Measurements from ENCODE around the gene CPOX.

Gene CPOX

GRCh38 chr3:98545940-98546339, 47.5 kb downstream of the CPOX start:
- Histone ChIP-seq H4K20me1 (no peaks in the 10 kb centered on the region), H3K4me2 (no peak overlapping the region), H3K27me3 (no peaks in the 10 kb centered on the region), H3K4me3 (no peak overlapping the region), H3K27ac (no peak overlapping the region), H3K36me3 (no peaks in the 10 kb centered on the region), H3K9ac (no peak overlapping the region), H3K4me1 (no peaks in the 10 kb centered on the region), H3K9me3 (no peaks in the 10 kb centered on the region)
- TF ChIP-seq Cebpa-rat (IDR thresholded peaks at IDR 0.05): no peak

GRCh38 chr3:98542623-98543022, 50.8 kb downstream of the CPOX start:
- Histone ChIP-seq H3K4me1 (no peaks in the 10 kb centered on the region), H3K27ac (no peak overlapping the region), H3K9ac (no peak overlapping the region), H3K27me3 (no peaks in the 10 kb centered on the region), H3K4me3 (no peak overlapping the region), H4K20me1 (no peaks in the 10 kb centered on the region), H3K9me3 (no peaks in the 10 kb centered on the region), H3K4me2 (no peak overlapping the region), H3K36me3 (no peaks in the 10 kb centered on the region)
- no peak for TF ChIP-seq Cebpa-rat (IDR thresholded peaks at IDR 0.05)

GRCh38 chr3:98541695-98542094, 51.7 kb downstream of the CPOX start:
- Histone ChIP-seq H3K9ac (no peak overlapping the region), H3K27me3 (no peaks in the 10 kb centered on the region), H3K4me1 (no peaks in the 10 kb centered on the region), H3K4me3 (no peak overlapping the region), H3K36me3 (no peaks in the 10 kb centered on the region), H3K9me3 (no peaks in the 10 kb centered on the region), H3K4me2 (no peak overlapping the region), H4K20me1 (no peaks in the 10 kb centered on the region), H3K27ac (no peak overlapping the region)
- TF ChIP-seq Cebpa-rat (IDR thresholded peaks at IDR 0.05): no peak

DNA sequence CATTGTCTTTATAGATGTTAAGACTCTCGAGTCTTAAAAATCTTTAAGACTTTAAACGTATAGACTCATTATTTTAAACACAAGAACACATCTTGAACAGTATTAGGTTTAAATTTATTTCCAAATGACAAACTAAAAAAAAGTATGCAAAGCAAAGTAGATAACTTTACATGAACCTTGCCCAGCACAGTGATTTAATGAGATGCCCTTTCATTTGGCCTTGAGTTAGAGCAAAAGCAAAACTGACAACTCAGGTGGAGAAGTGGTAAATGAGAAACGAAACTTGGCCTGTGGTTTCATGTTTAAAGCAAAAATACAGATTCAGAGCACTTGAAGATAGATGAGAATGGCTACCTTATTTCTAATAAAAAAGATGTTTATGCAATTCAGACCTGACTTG, 53.1 kb downstream of the CPOX start:
- Histone ChIP-seq H3K27me3 (no peaks in the 10 kb centered on the region), H3K9me3 (no peaks in the 10 kb centered on the region), H3K36me3 (no peaks in the 10 kb centered on the region), H3K4me3 (no peak overlapping the region), H4K20me1 (no peaks in the 10 kb centered on the region), H3K4me2 (no peak overlapping the region), H3K27ac (no peak overlapping the region), H3K4me1 (no peaks in the 10 kb centered on the region), H3K9ac (no peak overlapping the region)
- no peak for TF ChIP-seq Cebpa-rat (IDR thresholded peaks at IDR 0.05)

GRCh38 chr3:98536456-98537017, 56.9 kb downstream of the CPOX start:
- no peaks in the 10 kb centered on the region for H3K4me1 ChIP-seq
- no peak overlapping the region for H3K4me2 ChIP-seq

DNA sequence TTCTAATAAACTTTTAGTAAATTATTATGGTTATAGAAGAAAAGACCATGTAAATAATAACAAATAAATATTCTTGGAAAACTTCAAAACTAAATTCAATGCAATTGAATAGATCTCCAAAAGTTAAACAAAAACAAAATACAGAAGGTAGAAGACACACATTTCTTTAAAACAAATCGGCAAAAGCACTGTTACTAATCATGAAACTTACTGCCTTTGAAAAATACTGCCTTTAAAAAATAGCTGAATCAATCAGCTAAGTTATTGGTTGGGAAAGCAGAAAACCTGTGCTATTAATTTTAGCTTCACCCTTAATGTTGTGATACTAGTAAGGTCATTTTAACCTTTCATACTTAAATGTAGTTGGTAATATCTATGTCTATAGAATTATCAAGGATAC, 58.7 kb downstream of the CPOX start:
- Histone ChIP-seq H3K27me3 (no peaks in the 10 kb centered on the region), H3K4me3 (no peak overlapping the region), H3K9ac (no peak overlapping the region), H3K4me2 (no peak overlapping the region), H3K4me1 (no peaks in the 10 kb centered on the region), H3K36me3 (no peaks in the 10 kb centered on the region), H3K27ac (no peak overlapping the region), H3K9me3 (no peaks in the 10 kb centered on the region), H4K20me1 (no peaks in the 10 kb centered on the region)
- TF ChIP-seq Cebpa-rat (IDR thresholded peaks at IDR 0.05): no peak

More at GRCh38 chr3:98536456-98537017, 56.9 kb downstream of the CPOX start:
- Histone ChIP-seq H3K9ac (no peak overlapping the region), H3K27me3 (no peaks in the 10 kb centered on the region), H3K4me3 (no peak overlapping the region), H3K9me3 (no peaks in the 10 kb centered on the region), H4K20me1 (no peaks in the 10 kb centered on the region), H3K36me3 (no peaks in the 10 kb centered on the region), H3K27ac (no peak overlapping the region)
- TF ChIP-seq Cebpa-rat (IDR thresholded peaks at IDR 0.05): no peak

DNA sequence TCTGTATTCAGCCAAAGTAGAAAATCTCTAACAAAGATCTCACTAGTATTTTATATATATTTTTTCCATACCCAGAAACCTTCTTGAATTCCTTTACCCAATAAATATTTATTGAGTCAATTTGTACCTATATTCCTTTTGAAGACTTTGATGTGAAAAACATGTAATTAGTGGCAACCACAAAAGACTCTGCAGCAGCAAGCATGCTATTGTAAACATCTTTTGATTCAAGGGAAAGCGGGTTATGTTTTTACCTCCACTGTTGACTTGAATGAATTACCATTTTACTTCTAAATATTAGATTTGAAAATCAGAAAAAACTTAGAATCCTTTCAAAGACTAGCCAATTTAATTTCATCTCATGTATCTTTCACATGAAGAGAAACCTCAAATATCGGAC, 59.2 kb downstream of the CPOX start:
- H3K4me2 ChIP-seq: no peak overlapping the region
- no peaks in the 10 kb centered on the region for H3K27me3 ChIP-seq
- no peak overlapping the region for H3K27ac ChIP-seq
- no peak overlapping the region for H3K4me3 ChIP-seq
- TF ChIP-seq Cebpa-rat (IDR thresholded peaks at IDR 0.05): no peak
- no peaks in the 10 kb centered on the region for H3K4me1 ChIP-seq
- no peak overlapping the region for H3K9ac ChIP-seq
- no peaks in the 10 kb centered on the region for H4K20me1 ChIP-seq
- no peaks in the 10 kb centered on the region for H3K9me3 ChIP-seq
- no peaks in the 10 kb centered on the region for H3K36me3 ChIP-seq

- Histone ChIP-seq H3K9ac (no peak overlapping the region), H3K4me1 (no peaks in the 10 kb centered on the region), H3K36me3 (no peaks in the 10 kb centered on the region), H3K4me3 (no peak overlapping the region), H3K9me3 (no peaks in the 10 kb centered on the region), H4K20me1 (no peaks in the 10 kb centered on the region), H3K27me3 (no peaks in the 10 kb centered on the region), H3K4me2 (no peak overlapping the region), H3K27ac (no peak overlapping the region)
- no peak for TF ChIP-seq Cebpa-rat (IDR thresholded peaks at IDR 0.05)
Measured at GRCh38 chr3:98532709-98533571, 60.5 kb downstream of the CPOX start.

- no peak for TF ChIP-seq Cebpa-rat (IDR thresholded peaks at IDR 0.05)
- H3K27ac ChIP-seq: no peak overlapping the region
- H3K9me3 ChIP-seq: no peaks in the 10 kb centered on the region
- H4K20me1 ChIP-seq: no peaks in the 10 kb centered on the region
- H3K9ac ChIP-seq: no peak overlapping the region
- H3K4me1 ChIP-seq: no peaks in the 10 kb centered on the region
- H3K4me2 ChIP-seq: no peak overlapping the region
- H3K36me3 ChIP-seq: no peaks in the 10 kb centered on the region
- no peaks in the 10 kb centered on the region for H3K27me3 ChIP-seq
- H3K4me3 ChIP-seq: no peak overlapping the region
Measured at GRCh38 chr3:98532275-98532637, 61.2 kb downstream of the CPOX start.

- Histone ChIP-seq H4K20me1 (no peaks in the 10 kb centered on the region), H3K27ac (no peak within 1 kb of the TSS), H3K36me3 (no peaks in the 10 kb centered on the region), H3K9ac (no peak within 1 kb of the TSS), H3K27me3 (no peaks in the 10 kb centered on the region), H3K4me2 (no peak within 1 kb of the TSS), H3K9me3 (no peaks in the 10 kb centered on the region), H3K4me1 (no peaks in the 10 kb centered on the region), H3K4me3 (no peak within 1 kb of the TSS)
- no peak for TF ChIP-seq Cebpa-rat (IDR thresholded peaks at IDR 0.05)
Measured at GRCh38 chr3:98531622-98532274, 61.7 kb downstream of the CPOX start, which contains the start of gene GPR15. TSS of gene GPR15 (plus strand) at chr3:98531978. CDS start at chr3:98532034, 56 bp downstream.

Data from BLaER1 (cell line).